ENCODE measurements around the gene DDR2. TPM values are rescaled to one million over a fixed set of nuclear protein-coding genes. Genes with fewer than 3 reads are reported as not detected.
"Not testable (repeated sequence)": the region's sequence is repeated elsewhere in the genome, so short reads cannot be mapped to it uniquely, and the experiment has no call there.

Gene DDR2
- total RNA-seq, 1 experiment from 2014 or later, result 1.9 TPM

DNA sequence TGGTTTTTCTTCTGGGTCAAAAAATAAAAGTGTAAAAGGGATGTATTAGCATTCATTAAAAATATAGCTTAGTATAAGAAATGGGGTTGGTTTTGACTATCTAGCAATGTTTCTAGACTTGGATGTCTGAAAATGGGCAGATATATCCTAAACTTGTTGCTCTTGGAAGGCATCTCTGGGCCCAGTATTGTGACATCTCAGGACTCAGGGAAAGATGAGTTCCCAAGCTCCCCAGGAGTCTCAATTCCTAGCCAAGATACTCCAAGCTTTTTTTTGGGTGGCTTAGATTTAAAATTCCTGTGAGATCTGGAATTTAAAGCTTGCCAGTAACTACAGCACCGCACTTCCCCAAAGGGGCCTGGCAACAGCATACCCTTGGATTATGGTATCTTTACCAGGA, 146.8 kb downstream of the DDR2 start:
- Histone ChIP-seq H3K4me1 (ENCODE audit: control insufficient read depth, insufficient read depth, low read length) (no peaks in the 10 kb centered on the region), H3K27ac (ENCODE audit: low read length) (no peak overlapping the region), H3K4me3 (ENCODE audit: low read depth in 2 of 2, low read length in 2 of 2) (no peak overlapping the region), H3K9me3 (ENCODE audit: control insufficient read depth, insufficient read depth, low read depth, low read length) (no peaks in the 10 kb centered on the region), H3K27me3 (ENCODE audit: control insufficient read depth, insufficient read depth, low read length) (no peaks in the 10 kb centered on the region), H3K36me3 (ENCODE audit: control insufficient read depth, insufficient read depth, low read length) (no peaks in the 10 kb centered on the region)
- ATAC-seq, result no peak
- ChIA-PET CTCF (no interaction called here), POLR2A (no interaction called here)
- no TSS peak for BruUV-seq (replicated peaks)
- no peak for DNase-seq (ENCODE audit: low read depth, low spot score)
- intact Hi-C loops (cut with micrococcal nuclease; ENCODE audit: unreplicated experiment) (no loop called here), in situ Hi-C loops (cut with HindIII; ENCODE audit: low pct_unique_long_range_greater_than_20kb, low sequenced_read_pairs) (no loop called here)
- TF ChIP-seq SIN3A (IDR thresholded peaks at IDR 0.05; ENCODE audit: borderline replicate concordance, insufficient read depth, low read depth, low read length) (no peak), POLR2AphosphoS5 (IDR thresholded peaks at IDR 0.05; ENCODE audit: low read depth, low read length) (no peak)

GRCh38 chr1:162782671-162783070, 150.4 kb downstream of the DDR2 start:
- CTCF ChIA-PET, result no interaction called here
- ATAC-seq, result no peak
- no peak for DNase-seq (ENCODE audit: low read depth, low spot score)
- Histone ChIP-seq H3K4me1 (ENCODE audit: control insufficient read depth, insufficient read depth, low read length) (no peaks in the 10 kb centered on the region), H3K27me3 (ENCODE audit: control insufficient read depth, insufficient read depth, low read length) (no peaks in the 10 kb centered on the region), H3K9me3 (ENCODE audit: control insufficient read depth, insufficient read depth, low read depth, low read length) (no peaks in the 10 kb centered on the region), H3K27ac (ENCODE audit: low read length) (no peak overlapping the region), H3K4me3 (ENCODE audit: low read depth in 2 of 2, low read length in 2 of 2) (no peak overlapping the region), H3K36me3 (ENCODE audit: control insufficient read depth, insufficient read depth, low read length) (no peaks in the 10 kb centered on the region)
- intact Hi-C loops (cut with micrococcal nuclease; ENCODE audit: unreplicated experiment) (no loop called here), in situ Hi-C loops (cut with HindIII; ENCODE audit: low pct_unique_long_range_greater_than_20kb, low sequenced_read_pairs) (no loop called here)
- TF ChIP-seq, protein P1, sequence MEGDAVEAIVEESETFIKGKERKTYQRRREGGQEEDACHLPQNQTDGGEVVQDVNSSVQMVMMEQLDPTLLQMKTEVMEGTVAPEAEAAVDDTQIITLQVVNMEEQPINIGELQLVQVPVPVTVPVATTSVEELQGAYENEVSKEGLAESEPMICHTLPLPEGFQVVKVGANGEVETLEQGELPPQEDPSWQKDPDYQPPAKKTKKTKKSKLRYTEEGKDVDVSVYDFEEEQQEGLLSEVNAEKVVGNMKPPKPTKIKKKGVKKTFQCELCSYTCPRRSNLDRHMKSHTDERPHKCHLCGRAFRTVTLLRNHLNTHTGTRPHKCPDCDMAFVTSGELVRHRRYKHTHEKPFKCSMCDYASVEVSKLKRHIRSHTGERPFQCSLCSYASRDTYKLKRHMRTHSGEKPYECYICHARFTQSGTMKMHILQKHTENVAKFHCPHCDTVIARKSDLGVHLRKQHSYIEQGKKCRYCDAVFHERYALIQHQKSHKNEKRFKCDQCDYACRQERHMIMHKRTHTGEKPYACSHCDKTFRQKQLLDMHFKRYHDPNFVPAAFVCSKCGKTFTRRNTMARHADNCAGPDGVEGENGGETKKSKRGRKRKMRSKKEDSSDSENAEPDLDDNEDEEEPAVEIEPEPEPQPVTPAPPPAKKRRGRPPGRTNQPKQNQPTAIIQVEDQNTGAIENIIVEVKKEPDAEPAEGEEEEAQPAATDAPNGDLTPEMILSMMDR (IDR thresholded peaks at IDR 0.05), result no peak
- TF ChIP-seq SIN3A (IDR thresholded peaks at IDR 0.05; ENCODE audit: borderline replicate concordance, insufficient read depth, low read depth, low read length), result no peak
- POLR2A ChIA-PET, result no interaction called here
- no TSS peak for BruUV-seq (replicated peaks)

DNA sequence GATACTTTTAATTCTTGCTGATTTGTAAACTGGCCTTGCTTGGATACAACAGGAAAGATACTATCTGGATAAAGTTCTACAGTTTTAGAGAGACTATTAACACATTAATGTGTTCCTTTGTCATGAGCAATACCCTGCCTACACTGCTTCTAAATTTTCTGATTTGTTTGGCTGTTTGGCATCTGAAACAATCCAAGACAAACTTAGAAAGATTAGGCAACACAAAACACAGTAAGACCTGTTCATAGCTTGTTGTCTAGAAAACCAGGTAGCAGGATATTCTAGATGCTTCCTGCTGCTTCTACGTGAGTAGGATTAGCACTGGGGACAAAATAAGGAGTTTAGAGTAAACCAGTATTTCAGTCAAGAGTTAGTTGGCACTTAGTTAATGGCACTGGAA, 152.7 kb downstream of the DDR2 start:
- POLR2A ChIA-PET; in situ Hi-C loops (cut with HindIII; ENCODE audit: low pct_unique_long_range_greater_than_20kb, low sequenced_read_pairs); ATAC-seq; H3K9me3 ChIP-seq (ENCODE audit: control insufficient read depth, insufficient read depth, low read depth, low read length); H3K27ac ChIP-seq (ENCODE audit: low read length); CTCF ChIA-PET; DNase-seq (ENCODE audit: low read depth, low spot score); H3K36me3 ChIP-seq (ENCODE audit: control insufficient read depth, insufficient read depth, low read length); H3K4me1 ChIP-seq (ENCODE audit: control insufficient read depth, insufficient read depth, low read length); H3K4me3 ChIP-seq (ENCODE audit: low read depth in 2 of 2, low read length in 2 of 2); intact Hi-C loops (cut with micrococcal nuclease; ENCODE audit: unreplicated experiment); BruUV-seq (replicated peaks); H3K27me3 ChIP-seq (ENCODE audit: control insufficient read depth, insufficient read depth, low read length): not testable (repeated sequence)

GRCh38 chr1:162788783-162789182, 156.5 kb downstream of the DDR2 start:
- BruUV-seq (replicated peaks); ATAC-seq; H3K36me3 ChIP-seq (ENCODE audit: control insufficient read depth, insufficient read depth, low read length); H3K27me3 ChIP-seq (ENCODE audit: control insufficient read depth, insufficient read depth, low read length); H3K4me1 ChIP-seq (ENCODE audit: control insufficient read depth, insufficient read depth, low read length); H3K9me3 ChIP-seq (ENCODE audit: control insufficient read depth, insufficient read depth, low read depth, low read length); CTCF ChIA-PET; DNase-seq (ENCODE audit: low read depth, low spot score); in situ Hi-C loops (cut with HindIII; ENCODE audit: low pct_unique_long_range_greater_than_20kb, low sequenced_read_pairs); intact Hi-C loops (cut with micrococcal nuclease; ENCODE audit: unreplicated experiment); POLR2A ChIA-PET; H3K4me3 ChIP-seq (ENCODE audit: low read depth in 2 of 2, low read length in 2 of 2); H3K27ac ChIP-seq (ENCODE audit: low read length): not testable (repeated sequence)

GRCh38 chr1:162790303-162790984, 158.2 kb downstream of the DDR2 start, which contains the start of gene HSD17B7:
HSD17B7 (plus strand) TSS chr1:162790702; CDS start chr1:162790801, 99 bp downstream.
- H3K4me1 ChIP-seq (ENCODE audit: control insufficient read depth, insufficient read depth, low read length); BruUV-seq (replicated peaks); H3K36me3 ChIP-seq (ENCODE audit: control insufficient read depth, insufficient read depth, low read length); H3K9me3 ChIP-seq (ENCODE audit: control insufficient read depth, insufficient read depth, low read depth, low read length); intact Hi-C loops (cut with micrococcal nuclease; ENCODE audit: unreplicated experiment); in situ Hi-C loops (cut with HindIII; ENCODE audit: low pct_unique_long_range_greater_than_20kb, low sequenced_read_pairs); POLR2A ChIA-PET; H3K27me3 ChIP-seq (ENCODE audit: control insufficient read depth, insufficient read depth, low read length): not testable (repeated sequence)
- Histone ChIP-seq H3K27ac (ENCODE audit: low read length) (peak within 1 kb of the TSS; percentile 78), H3K4me3 (ENCODE audit: low read depth in 2 of 2, low read length in 2 of 2) (peak within 1 kb of the TSS; percentile 46 to 64)
- DNase-seq (ENCODE audit: low read depth, low spot score) (peak; percentile 10), ATAC-seq (peak; percentile 100)
- CTCF ChIA-PET, result interaction anchor here (0.7 kb wide), 1 partner anchor 32 kb away, joined by 3 read pairs; no protein-coding TSS in a partner anchor

- CTCF ChIA-PET; H3K27ac ChIP-seq (ENCODE audit: low read length); POLR2A ChIA-PET; in situ Hi-C loops (cut with HindIII; ENCODE audit: low pct_unique_long_range_greater_than_20kb, low sequenced_read_pairs); H3K36me3 ChIP-seq (ENCODE audit: control insufficient read depth, insufficient read depth, low read length); H3K27me3 ChIP-seq (ENCODE audit: control insufficient read depth, insufficient read depth, low read length); H3K4me1 ChIP-seq (ENCODE audit: control insufficient read depth, insufficient read depth, low read length); H3K9me3 ChIP-seq (ENCODE audit: control insufficient read depth, insufficient read depth, low read depth, low read length); DNase-seq (ENCODE audit: low read depth, low spot score); intact Hi-C loops (cut with micrococcal nuclease; ENCODE audit: unreplicated experiment): not testable (repeated sequence)
- H3K4me3 ChIP-seq (ENCODE audit: low read depth in 2 of 2, low read length in 2 of 2), result peak overlapping the region; percentile 46 to 64
- peak; percentile 53 for ATAC-seq
- BruUV-seq (replicated peaks), result TSS peak; percentile 89
These were observed 158.7 kb downstream of the DDR2 start for GRCh38 chr1:162790985-162791357.
